ENCODE measurements around the gene HDLBP. TPM values are rescaled to one million over a fixed set of nuclear protein-coding genes. Genes with fewer than 3 reads are reported as not detected.

Gene HDLBP
- total and polyA plus RNA-seq, 2 of the 4 experiments (the other 2 are of a cell fraction): 648 to 1,165 TPM

DNA sequence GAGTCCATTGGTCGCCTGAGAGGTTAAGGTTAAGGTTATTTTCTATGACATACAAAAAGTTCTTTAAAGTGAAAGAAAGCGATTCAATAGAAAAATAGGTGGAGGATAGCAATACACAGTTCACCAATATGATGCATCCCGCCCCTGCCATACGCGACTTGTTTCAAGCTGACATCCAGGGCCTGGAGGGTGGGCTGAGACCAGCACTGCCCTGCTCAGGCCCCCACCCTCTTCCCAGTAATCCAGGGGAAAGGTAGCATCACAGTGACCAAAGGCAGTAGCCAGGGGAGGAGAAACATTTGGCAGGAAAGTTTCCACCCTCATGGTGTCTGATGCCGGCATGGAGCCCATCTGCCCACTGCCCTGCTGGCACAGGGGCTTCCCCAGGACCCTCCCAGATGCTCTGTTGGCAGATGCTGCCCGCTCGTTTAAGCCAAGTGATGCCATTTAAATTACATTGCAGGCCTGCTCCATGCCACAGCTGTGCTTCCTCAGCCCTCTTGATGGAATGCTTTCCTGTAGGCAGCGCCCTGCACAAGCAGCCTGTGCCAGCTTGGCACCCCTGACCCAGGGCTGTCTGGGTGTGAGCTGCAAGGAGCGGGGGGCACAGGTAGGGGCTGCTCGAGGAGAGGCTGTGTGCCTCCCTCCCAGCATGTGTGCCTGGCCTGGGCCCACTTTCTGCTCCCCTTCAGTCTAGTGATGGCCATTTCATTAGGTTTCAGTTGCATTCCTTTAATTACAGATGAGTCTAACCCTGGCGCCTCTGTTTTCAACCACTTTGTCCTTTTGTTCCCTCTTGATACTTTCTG lies 137.7 kb downstream of the HDLBP start:
- Histone ChIP-seq H2BK20ac (ENCODE audit: low read depth, low read length) (no peak overlapping the region), H2AFZ (replicated peaks; ENCODE audit: low read length, poor library complexity) (no peak overlapping the region), H3K4me3 (ENCODE audit: insufficient read depth, low read depth, low read length) (no peak overlapping the region), H3K27me3 (ENCODE audit: control insufficient read depth, insufficient read depth, low read length) (no peaks in the 10 kb centered on the region), H3K4me2 (ENCODE audit: low read depth, low read length) (no peak overlapping the region), H3K4ac (ENCODE audit: low read depth, low read length) (no peak overlapping the region), H3K14ac (replicated peaks; ENCODE audit: low read depth, low read length) (no peak overlapping the region), H3K79me1 (ENCODE audit: low read depth in 1 of 2, low read length in 2 of 2) (no peaks in the 10 kb centered on the region), H3K4me1 (ENCODE audit: control insufficient read depth, insufficient read depth, low read length) (no peaks in the 10 kb centered on the region), H3K9me1 (ENCODE audit: insufficient read depth, low read length) (peaks cover 3% of the 10 kb centered on the region; the same call in 1 of the 2 replicates), H3K36me3 (ENCODE audit: control insufficient read depth, insufficient read depth, low read length) (peaks cover 13% of the 10 kb centered on the region), H2BK5ac (ENCODE audit: low read depth, low read length, poor library complexity, severe bottlenecking) (no peak overlapping the region), H2AK5ac (ENCODE audit: low read depth, low read length) (no peak overlapping the region), H2AK9ac (replicated peaks; ENCODE audit: low read depth, low read length, poor library complexity) (no peak overlapping the region), H4K8ac (ENCODE audit: low read depth in 2 of 2, low read length in 2 of 2) (no peak overlapping the region), H4K91ac (ENCODE audit: insufficient read depth, low read depth, low read length) (no peak overlapping the region), H3K23ac (ENCODE audit: low read depth, low read length) (no peak overlapping the region), H4K5ac (ENCODE audit: low read depth, low read length) (no peak overlapping the region), H3K18ac (ENCODE audit: low read depth, low read length) (no peak overlapping the region), H2BK120ac (ENCODE audit: low read depth, low read length) (no peak overlapping the region), H4K20me1 (ENCODE audit: insufficient read depth, low read length) (no peaks in the 10 kb centered on the region), H3K9ac (ENCODE audit: low read depth, low read length) (no peak overlapping the region), H2BK15ac (ENCODE audit: low read depth, low read length) (no peak overlapping the region), H3K27ac (ENCODE audit: insufficient read depth, low read length) (no peak overlapping the region), H3K9me3 (ENCODE audit: control insufficient read depth, insufficient read depth, low read length) (no peaks in the 10 kb centered on the region), H3K56ac (ENCODE audit: extremely low read depth, insufficient read depth, low read length) (no peak overlapping the region)
- dilution Hi-C loops (cut with HindIII; ENCODE audit: low sequenced_read_pairs, unreplicated experiment): no loop called here
- CTCF ChIA-PET: no interaction called here
- 89% methylated on average over 3 of the region's 12 CpGs; no CpG with 5 or more reads in 1 of the 2 experiments for WGBS, 2 experiments (ENCODE audit: extremely low coverage in 2 of 2, insufficient read length in 1 of 2)
- ATAC-seq (ENCODE audit: low read depth) (no peak), DNase-seq (no peak)
- in situ Hi-C loops (cut with MboI; ENCODE audit: low sequenced_read_pairs): no loop called here
- intact Hi-C loops (cut with micrococcal nuclease): no loop called here
- BruUV-seq (replicated peaks): no TSS peak
- TF ChIP-seq BHLHE40 (IDR thresholded peaks at IDR 0.05; ENCODE audit: low read depth, low read length) (no peak), POLR2A (IDR thresholded peaks at IDR 0.05; ENCODE audit: low read depth, low read length) (no peak), CHD1 (IDR thresholded peaks at IDR 0.05; ENCODE audit: low read depth, low read length) (no peak)
- TF ChIP-seq, protein P1, sequence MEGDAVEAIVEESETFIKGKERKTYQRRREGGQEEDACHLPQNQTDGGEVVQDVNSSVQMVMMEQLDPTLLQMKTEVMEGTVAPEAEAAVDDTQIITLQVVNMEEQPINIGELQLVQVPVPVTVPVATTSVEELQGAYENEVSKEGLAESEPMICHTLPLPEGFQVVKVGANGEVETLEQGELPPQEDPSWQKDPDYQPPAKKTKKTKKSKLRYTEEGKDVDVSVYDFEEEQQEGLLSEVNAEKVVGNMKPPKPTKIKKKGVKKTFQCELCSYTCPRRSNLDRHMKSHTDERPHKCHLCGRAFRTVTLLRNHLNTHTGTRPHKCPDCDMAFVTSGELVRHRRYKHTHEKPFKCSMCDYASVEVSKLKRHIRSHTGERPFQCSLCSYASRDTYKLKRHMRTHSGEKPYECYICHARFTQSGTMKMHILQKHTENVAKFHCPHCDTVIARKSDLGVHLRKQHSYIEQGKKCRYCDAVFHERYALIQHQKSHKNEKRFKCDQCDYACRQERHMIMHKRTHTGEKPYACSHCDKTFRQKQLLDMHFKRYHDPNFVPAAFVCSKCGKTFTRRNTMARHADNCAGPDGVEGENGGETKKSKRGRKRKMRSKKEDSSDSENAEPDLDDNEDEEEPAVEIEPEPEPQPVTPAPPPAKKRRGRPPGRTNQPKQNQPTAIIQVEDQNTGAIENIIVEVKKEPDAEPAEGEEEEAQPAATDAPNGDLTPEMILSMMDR (conservative IDR thresholded peaks at IDR 0.05; ENCODE audit: low read depth, low read length): no peak
- POLR2A ChIA-PET (ENCODE audit: unreplicated experiment): no interaction called here

Other genes starting within 250 kb of the HDLBP start
- 33.3 and 36.9 TPM in 2 replicates for gene MTERF4, start 213.4 kb downstream of the HDLBP start, total RNA-seq (2012; rRNA removed)
- 21.5 and 26.6 TPM in 2 replicates for gene MTERF4, start 213.4 kb downstream of the HDLBP start, polyA plus RNA-seq (2012; rRNA removed)
- gene PASK, start 166.2 kb downstream of the HDLBP start, total RNA-seq (2012; rRNA removed): 2.2 and 4.1 TPM in 2 replicates
- gene PASK, start 166.2 kb downstream of the HDLBP start, polyA plus RNA-seq (2012; rRNA removed): 4.1 TPM in 2 replicates
- gene PPP1R7, start 165.2 kb downstream of the HDLBP start, total RNA-seq (2012; rRNA removed): 60.8 and 104 TPM in 2 replicates
- 70.0 and 70.8 TPM in 2 replicates for gene PPP1R7, start 165.2 kb downstream of the HDLBP start, polyA plus RNA-seq (2012; rRNA removed)
- 0.36 and 0.56 TPM in 2 replicates for gene ANO7, start 127.0 kb downstream of the HDLBP start, total RNA-seq (2012; rRNA removed)
- gene ANO7, start 127.0 kb downstream of the HDLBP start, polyA plus RNA-seq (2012; rRNA removed): 3.4 and 3.8 TPM in 2 replicates
- gene SEPTIN2, start 253 bp upstream of the HDLBP start, total RNA-seq (2012; rRNA removed): 504 and 570 TPM in 2 replicates
- gene SEPTIN2, start 253 bp upstream of the HDLBP start, polyA plus RNA-seq (2012; rRNA removed): 320 and 420 TPM in 2 replicates
- gene FARP2, start 40.6 kb upstream of the HDLBP start, total RNA-seq (2012; rRNA removed): 30.8 and 38.6 TPM in 2 replicates
- 15.5 and 17.1 TPM in 2 replicates for gene FARP2, start 40.6 kb upstream of the HDLBP start, polyA plus RNA-seq (2012; rRNA removed)
- gene STK25, start 192.9 kb upstream of the HDLBP start, total RNA-seq (2012; rRNA removed): 203 and 258 TPM in 2 replicates
- 392 and 417 TPM in 2 replicates for gene STK25, start 192.9 kb upstream of the HDLBP start, polyA plus RNA-seq (2012; rRNA removed)
- gene BOK, start 243.1 kb upstream of the HDLBP start, total RNA-seq (2012; rRNA removed): 13.3 and 15.8 TPM in 2 replicates
- 34.4 and 37.4 TPM in 2 replicates for gene BOK, start 243.1 kb upstream of the HDLBP start, polyA plus RNA-seq (2012; rRNA removed)